ENCODE data around the gene MLIP.

- TF ChIP-seq CTCF (IDR thresholded peaks at IDR 0.05): no peak
- no peak for TF ChIP-seq POLR2A (IDR thresholded peaks at IDR 0.05)
These were observed 163.1 kb downstream of the MLIP start for GRCh38 chr6:54274383-54274782.
